Activated naive CD8-positive, alpha-beta T cell treated with anti-CD3 and anti-CD28 coated beads, Interleukin-2, amount 50 U/mL, for 24 hours (primary cell): Measurements from ENCODE around the gene USO1.
"Not testable (repeated sequence)": the region's sequence is repeated elsewhere in the genome, so short reads cannot be mapped to it uniquely, and the experiment has no call there.

Source experiments
- ATAC-seq: fragments of 150-1000 bp; cut with Tn5 transposase; one replicate; pipeline ENCODE4 v1.10.0; 2021
- DNase-seq: peaks from one replicate; pipeline ENCODE4 v3.0.0; 2021
- H3K27ac Mint-ChIP-seq: one replicate; pipeline ENCODE4 v1.8.0; 2021; ENCODE audit warnings: mild to moderate bottlenecking, mixed read lengths
- H3K27me3 Mint-ChIP-seq: one replicate; pipeline ENCODE4 v1.8.0; 2021; ENCODE audit warnings: mixed read lengths
- H3K36me3 Mint-ChIP-seq: one replicate; pipeline ENCODE4 v1.8.0; 2021; ENCODE audit warnings: low read depth, mixed read lengths
- H3K4me1 Mint-ChIP-seq: one replicate; pipeline ENCODE4 v1.8.0; 2021; ENCODE audit warnings: mixed read lengths
- H3K4me3 Mint-ChIP-seq: one replicate; pipeline ENCODE4 v1.8.0; 2021; ENCODE audit warnings: mild to moderate bottlenecking, moderate library complexity, mixed read lengths
- H3K9me3 Mint-ChIP-seq: one replicate; pipeline ENCODE4 v1.8.0; 2021; ENCODE audit warnings: mixed read lengths

Gene USO1

GRCh38 chr4:75752637-75753036, 28.3 kb downstream of the USO1 start:
- Mint-ChIP-seq H3K27me3 (no peaks in the 10 kb centered on the region), H3K9me3 (no peaks in the 10 kb centered on the region), H3K4me1 (no peaks in the 10 kb centered on the region), H3K4me3 (no peak overlapping the region), H3K27ac (no peak overlapping the region), H3K36me3 (peaks cover 29% of the 10 kb centered on the region)
- no peak for ATAC-seq
- no peak for DNase-seq

- ATAC-seq (no peak), DNase-seq (no peak)
- no peaks in the 10 kb centered on the region for H3K27me3 Mint-ChIP-seq
- H3K36me3 Mint-ChIP-seq: peaks cover 18% of the 10 kb centered on the region
- no peaks in the 10 kb centered on the region for H3K9me3 Mint-ChIP-seq
- no peaks in the 10 kb centered on the region for H3K4me1 Mint-ChIP-seq
- H3K27ac Mint-ChIP-seq: no peak overlapping the region
- no peak overlapping the region for H3K4me3 Mint-ChIP-seq
Observed at GRCh38 chr4:75769036-75769435, 44.7 kb downstream of the USO1 start.

GRCh38 chr4:75771607-75772006, 47.2 kb downstream of the USO1 start:
- Mint-ChIP-seq H3K4me1 (no peaks in the 10 kb centered on the region), H3K27ac (no peak overlapping the region), H3K4me3 (no peak overlapping the region), H3K27me3 (no peaks in the 10 kb centered on the region), H3K36me3 (peaks cover 38% of the 10 kb centered on the region), H3K9me3 (no peaks in the 10 kb centered on the region)
- DNase-seq (no peak), ATAC-seq (no peak)

GRCh38 chr4:75777589-75777988, 53.2 kb downstream of the USO1 start:
- Mint-ChIP-seq H3K4me3 (no peak overlapping the region), H3K36me3 (peaks cover 59% of the 10 kb centered on the region), H3K4me1 (no peaks in the 10 kb centered on the region), H3K27me3 (no peaks in the 10 kb centered on the region), H3K27ac (peak overlapping the region; percentile 10), H3K9me3 (peaks cover 4% of the 10 kb centered on the region)
- ATAC-seq (no peak), DNase-seq (no peak)

GRCh38 chr4:75779105-75779757, 54.9 kb downstream of the USO1 start:
- no peaks in the 10 kb centered on the region for H3K27me3 Mint-ChIP-seq
- H3K36me3 Mint-ChIP-seq: peaks cover 55% of the 10 kb centered on the region
- H3K4me1 Mint-ChIP-seq: no peaks in the 10 kb centered on the region
- no peak overlapping the region for H3K27ac Mint-ChIP-seq
- no peak overlapping the region for H3K4me3 Mint-ChIP-seq
- no peak for ATAC-seq
- H3K9me3 Mint-ChIP-seq: peaks cover 4% of the 10 kb centered on the region
- DNase-seq: no peak

- DNase-seq: no peak
- H3K27me3 Mint-ChIP-seq: no peaks in the 10 kb centered on the region
- no peak overlapping the region for H3K27ac Mint-ChIP-seq
- H3K4me1 Mint-ChIP-seq: no peaks in the 10 kb centered on the region
- ATAC-seq: no peak
- peaks cover 37% of the 10 kb centered on the region for H3K36me3 Mint-ChIP-seq
- no peak overlapping the region for H3K4me3 Mint-ChIP-seq
- H3K9me3 Mint-ChIP-seq: peaks cover 4% of the 10 kb centered on the region
Observed at GRCh38 chr4:75781305-75781704, 56.9 kb downstream of the USO1 start.

- Mint-ChIP-seq H3K36me3 (peaks cover 17% of the 10 kb centered on the region), H3K4me3 (no peak overlapping the region), H3K4me1 (no peaks in the 10 kb centered on the region), H3K27ac (no peak overlapping the region), H3K27me3 (no peaks in the 10 kb centered on the region), H3K9me3 (no peaks in the 10 kb centered on the region)
- DNase-seq (no peak), ATAC-seq (no peak)
Observed at GRCh38 chr4:75786526-75786925, 62.1 kb downstream of the USO1 start.

- DNase-seq: no peak
- H3K27ac Mint-ChIP-seq: no peak overlapping the region
- peaks cover 14% of the 10 kb centered on the region for H3K36me3 Mint-ChIP-seq
- no peaks in the 10 kb centered on the region for H3K27me3 Mint-ChIP-seq
- H3K9me3 Mint-ChIP-seq: no peaks in the 10 kb centered on the region
- no peak for ATAC-seq
- H3K4me1 Mint-ChIP-seq: no peaks in the 10 kb centered on the region
- H3K4me3 Mint-ChIP-seq: no peak overlapping the region
Observed at GRCh38 chr4:75786938-75787337, 62.6 kb downstream of the USO1 start.

- ATAC-seq (no peak), DNase-seq (no peak)
- Mint-ChIP-seq H3K9me3 (no peaks in the 10 kb centered on the region), H3K27me3 (no peaks in the 10 kb centered on the region), H3K4me1 (no peaks in the 10 kb centered on the region), H3K36me3 (peaks cover 18% of the 10 kb centered on the region), H3K4me3 (no peak overlapping the region), H3K27ac (no peak overlapping the region)
Observed at GRCh38 chr4:75790024-75790423, 65.6 kb downstream of the USO1 start.

GRCh38 chr4:75800972-75801371, 76.6 kb downstream of the USO1 start:
- DNase-seq (no peak), ATAC-seq (no peak)
- no peaks in the 10 kb centered on the region for H3K9me3 Mint-ChIP-seq
- no peak overlapping the region for H3K27ac Mint-ChIP-seq
- no peaks in the 10 kb centered on the region for H3K27me3 Mint-ChIP-seq
- no peak overlapping the region for H3K4me3 Mint-ChIP-seq
- no peaks in the 10 kb centered on the region for H3K4me1 Mint-ChIP-seq
- H3K36me3 Mint-ChIP-seq: peaks cover 35% of the 10 kb centered on the region

- H3K4me1 Mint-ChIP-seq: not testable (repeated sequence)
Observed at GRCh38 chr4:75806035-75806434, 81.7 kb downstream of the USO1 start.

GRCh38 chr4:75817901-75818300, 93.5 kb downstream of the USO1 start:
- peaks cover 20% of the 10 kb centered on the region for H3K36me3 Mint-ChIP-seq
- H3K4me3 Mint-ChIP-seq: no peak overlapping the region
- no peaks in the 10 kb centered on the region for H3K9me3 Mint-ChIP-seq
- ATAC-seq: no peak
- no peaks in the 10 kb centered on the region for H3K27me3 Mint-ChIP-seq
- H3K4me1 Mint-ChIP-seq: no peaks in the 10 kb centered on the region
- no peak for DNase-seq
- H3K27ac Mint-ChIP-seq: no peak overlapping the region

More at GRCh38 chr4:75806035-75806434, 81.7 kb downstream of the USO1 start:
- not testable (repeated sequence) for H3K4me3 Mint-ChIP-seq, DNase-seq, H3K9me3 Mint-ChIP-seq, ATAC-seq, H3K27ac Mint-ChIP-seq, H3K27me3 Mint-ChIP-seq
- H3K36me3 Mint-ChIP-seq: peaks cover 31% of the 10 kb centered on the region

GRCh38 chr4:75819121-75819520, 94.7 kb downstream of the USO1 start:
- Mint-ChIP-seq H3K4me3 (no peak overlapping the region), H3K27ac (no peak overlapping the region), H3K9me3 (no peaks in the 10 kb centered on the region), H3K4me1 (no peaks in the 10 kb centered on the region), H3K36me3 (peaks cover 17% of the 10 kb centered on the region), H3K27me3 (no peaks in the 10 kb centered on the region)
- DNase-seq (no peak), ATAC-seq (no peak)

- no peak for DNase-seq
- Mint-ChIP-seq H3K27me3 (no peaks in the 10 kb centered on the region), H3K27ac (no peak overlapping the region), H3K36me3 (peaks cover 10% of the 10 kb centered on the region), H3K9me3 (no peaks in the 10 kb centered on the region), H3K4me3 (no peak overlapping the region), H3K4me1 (no peaks in the 10 kb centered on the region)
- no peak for ATAC-seq
Observed at GRCh38 chr4:75820197-75820596, 95.8 kb downstream of the USO1 start.

- no peak overlapping the region for H3K4me3 Mint-ChIP-seq
- no peak overlapping the region for H3K27ac Mint-ChIP-seq
- no peaks in the 10 kb centered on the region for H3K27me3 Mint-ChIP-seq
- DNase-seq (no peak), ATAC-seq (no peak)
- H3K9me3 Mint-ChIP-seq: no peaks in the 10 kb centered on the region
- peaks cover 5% of the 10 kb centered on the region for H3K36me3 Mint-ChIP-seq
- no peaks in the 10 kb centered on the region for H3K4me1 Mint-ChIP-seq
Observed at GRCh38 chr4:75820676-75821075, 96.3 kb downstream of the USO1 start.

- H3K27me3 Mint-ChIP-seq: no peaks in the 10 kb centered on the region
- H3K4me1 Mint-ChIP-seq: no peaks in the 10 kb centered on the region
- no peak for ATAC-seq
- H3K9me3 Mint-ChIP-seq: no peaks in the 10 kb centered on the region
- H3K4me3 Mint-ChIP-seq: no peak overlapping the region
- peaks cover under 1% of the 10 kb centered on the region for H3K36me3 Mint-ChIP-seq
- no peak for DNase-seq
- no peak overlapping the region for H3K27ac Mint-ChIP-seq
Observed at GRCh38 chr4:75821216-75821615, 96.8 kb downstream of the USO1 start.
